NCI-H146 (cell line): Measurements from ENCODE around the gene CD27.
"Not testable (repeated sequence)": the region's sequence is repeated elsewhere in the genome, so short reads cannot be mapped to it uniquely, and the experiment has no call there.

ENCODE experiments used
- DNase-seq: peaks from one replicate; lab custom pipeline; 2025; lab: John Stamatoyannopoulos, UW

The CD27 gene

DNA sequence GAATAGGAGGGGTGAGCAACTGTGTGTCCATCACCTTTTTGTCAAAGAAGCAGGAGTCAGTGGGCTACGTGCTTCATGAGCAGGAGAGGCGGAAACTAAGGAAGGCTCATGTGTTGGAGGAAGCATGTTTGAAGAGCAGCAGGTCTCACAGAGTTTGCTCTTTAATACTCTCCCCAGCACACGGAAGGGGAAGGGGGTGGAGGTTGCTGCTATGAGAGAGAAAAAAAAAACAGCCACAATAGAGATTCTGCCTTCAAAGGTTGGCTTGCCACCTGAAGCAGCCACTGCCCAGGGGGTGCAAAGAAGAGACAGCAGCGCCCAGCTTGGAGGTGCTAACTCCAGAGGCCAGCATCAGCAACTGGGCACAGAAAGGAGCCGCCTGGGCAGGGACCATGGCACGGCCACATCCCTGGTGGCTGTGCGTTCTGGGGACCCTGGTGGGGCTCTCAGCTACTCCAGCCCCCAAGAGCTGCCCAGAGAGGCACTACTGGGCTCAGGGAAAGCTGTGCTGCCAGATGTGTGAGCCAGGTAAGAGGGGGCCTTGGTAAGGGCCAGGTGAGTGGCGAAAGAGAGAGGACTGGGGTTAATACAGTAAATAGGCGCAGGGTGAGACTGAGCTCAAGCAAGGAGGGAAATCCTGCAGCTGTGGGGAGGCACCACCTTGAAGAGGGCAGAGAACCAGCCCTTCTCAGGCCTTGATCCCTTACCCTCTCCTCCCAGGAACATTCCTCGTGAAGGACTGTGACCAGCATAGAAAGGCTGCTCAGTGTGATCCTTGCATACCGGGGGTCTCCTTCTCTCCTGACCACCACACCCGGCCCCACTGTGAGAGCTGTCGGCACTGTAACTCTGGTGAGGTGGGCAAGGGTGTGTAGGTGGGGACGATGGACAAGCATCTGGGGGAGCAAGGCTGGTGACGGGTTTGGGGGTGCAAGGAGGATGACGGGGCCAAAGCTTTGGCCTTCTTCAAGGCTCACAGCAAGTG lies at the start of gene CD27:
TSS of gene CD27 (plus strand) at position 252 of the 985 bp plus-strand sequence. CDS start at position 393, 141 bp downstream.
- DNase-seq = no peak

DNA sequence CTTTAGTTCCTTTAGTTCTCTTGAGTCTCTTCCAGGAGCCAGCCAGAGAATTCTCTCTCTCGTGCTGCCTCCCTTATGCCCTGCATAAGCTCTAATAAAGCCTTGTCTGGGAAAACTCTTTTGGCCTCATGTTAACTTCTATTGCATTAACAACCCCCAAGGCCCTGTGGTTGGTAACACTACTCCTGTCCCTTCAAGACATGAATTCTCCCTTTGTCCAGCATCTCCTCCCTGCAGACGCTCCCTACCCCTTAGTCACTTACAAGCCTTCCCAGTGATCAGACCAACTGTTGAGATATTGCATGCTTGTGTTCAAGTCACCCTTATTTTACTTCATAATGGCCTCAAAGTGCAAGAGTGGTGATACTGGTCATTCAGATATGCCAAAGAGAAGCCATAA lies 48.7 kb upstream of the CD27 start:
- no peak for DNase-seq

DNA sequence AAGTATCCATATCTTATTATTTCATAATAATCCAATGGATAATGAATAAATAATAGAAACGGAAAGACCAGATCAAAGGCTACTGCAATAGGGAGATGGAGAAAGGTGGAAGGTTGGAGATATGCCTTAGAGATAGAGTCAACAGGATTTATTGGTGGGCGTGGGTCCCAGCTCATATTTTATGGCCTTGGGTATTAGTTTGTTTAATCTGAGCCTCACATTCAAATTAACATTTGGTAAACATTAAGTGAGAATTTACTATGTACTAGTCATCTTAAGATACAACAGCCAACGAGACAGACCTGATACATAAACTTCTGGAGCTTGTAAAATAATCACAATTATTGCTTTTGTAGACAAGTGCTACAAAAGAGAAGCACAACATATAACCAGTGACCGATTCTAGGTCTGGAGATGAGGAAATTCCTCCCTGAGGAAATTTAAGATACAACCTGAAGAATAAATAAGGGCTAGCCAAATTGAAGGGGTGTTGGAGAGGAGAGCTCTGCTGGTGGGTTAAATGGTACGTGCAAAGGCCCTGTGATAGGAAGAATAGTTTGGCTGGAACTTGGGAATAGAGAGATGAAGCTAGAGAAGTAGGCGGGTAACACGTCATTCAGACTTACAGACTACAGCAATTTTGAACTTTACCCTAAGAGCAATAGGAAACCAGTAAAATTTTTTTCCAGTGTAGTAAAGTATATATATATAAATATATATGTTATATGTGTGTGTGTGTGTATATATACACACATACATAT lies 44.7 kb upstream of the CD27 start:
- no peak for DNase-seq

DNA sequence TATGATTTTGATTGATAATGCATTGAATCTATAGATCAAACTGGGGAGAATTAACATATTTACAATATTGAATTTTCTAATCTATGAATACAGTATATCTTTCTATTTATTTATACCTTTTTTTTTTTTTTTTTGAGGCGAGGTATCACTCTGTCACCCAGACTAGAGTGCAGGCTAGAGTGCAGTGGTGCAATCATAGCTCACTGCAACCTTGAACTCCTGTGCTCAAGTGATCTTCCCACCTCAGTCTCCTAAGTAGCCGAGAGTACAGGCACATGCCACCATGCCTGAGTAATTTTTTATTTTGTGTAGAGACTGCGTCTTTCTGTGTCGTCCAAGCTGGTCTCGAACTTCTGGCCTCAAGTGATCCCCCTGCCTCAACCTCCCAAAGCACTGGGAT lies 40.4 kb upstream of the CD27 start:
- no peak for DNase-seq

DNA sequence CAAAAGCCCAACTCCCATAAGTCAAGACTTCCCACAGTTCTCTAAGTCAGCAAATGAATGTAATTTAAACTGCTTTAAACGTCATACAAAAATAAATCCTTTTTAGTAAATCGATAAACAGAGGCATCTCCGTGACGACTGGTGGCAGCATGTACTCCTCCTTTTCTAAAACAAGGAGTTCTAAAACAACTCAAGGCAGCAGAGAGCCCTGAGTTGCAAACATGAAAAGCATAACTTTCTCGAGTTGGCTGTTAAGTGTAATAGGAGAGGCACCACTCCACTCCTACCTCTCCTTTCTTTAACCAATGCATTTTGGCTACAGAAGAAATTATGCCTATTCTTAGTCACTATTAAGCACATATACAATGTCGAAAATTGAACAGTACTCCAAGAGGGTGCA lies 38.8 kb upstream of the CD27 start:
- DNase-seq = no peak

DNA sequence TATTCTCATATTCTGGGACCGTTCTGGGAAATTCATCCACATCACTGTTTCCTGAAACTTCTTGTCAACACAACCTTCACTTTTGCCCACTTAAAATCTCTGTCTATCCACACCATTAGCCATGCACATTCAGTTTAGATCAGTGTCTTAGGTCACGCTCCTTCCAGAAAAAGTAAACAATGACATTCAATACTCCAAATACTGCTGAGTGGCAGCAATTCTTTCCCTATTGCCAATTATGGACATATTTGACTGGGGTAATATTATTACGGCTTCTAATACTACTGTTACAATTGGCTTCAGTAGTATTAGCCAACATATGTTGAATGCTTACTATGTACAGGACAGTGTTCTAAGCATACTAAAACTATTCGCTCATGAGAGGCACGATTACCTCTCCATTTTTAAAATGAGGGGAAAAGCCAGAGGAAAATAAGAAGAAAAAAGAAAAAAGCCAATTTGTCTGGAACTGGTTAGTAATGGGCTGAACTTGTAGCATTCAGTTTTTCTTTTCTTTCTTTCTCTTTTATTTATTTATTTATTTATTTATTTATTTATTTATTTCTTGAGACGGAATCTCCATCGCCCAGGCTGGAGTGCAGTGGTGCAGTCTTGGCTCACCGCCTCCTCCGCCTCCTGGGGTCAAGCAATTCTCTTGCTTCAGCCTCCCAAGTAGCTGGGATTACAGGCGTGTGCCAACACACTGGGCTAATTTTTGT lies 37.4 kb upstream of the CD27 start:
- DNase-seq = no peak

DNA sequence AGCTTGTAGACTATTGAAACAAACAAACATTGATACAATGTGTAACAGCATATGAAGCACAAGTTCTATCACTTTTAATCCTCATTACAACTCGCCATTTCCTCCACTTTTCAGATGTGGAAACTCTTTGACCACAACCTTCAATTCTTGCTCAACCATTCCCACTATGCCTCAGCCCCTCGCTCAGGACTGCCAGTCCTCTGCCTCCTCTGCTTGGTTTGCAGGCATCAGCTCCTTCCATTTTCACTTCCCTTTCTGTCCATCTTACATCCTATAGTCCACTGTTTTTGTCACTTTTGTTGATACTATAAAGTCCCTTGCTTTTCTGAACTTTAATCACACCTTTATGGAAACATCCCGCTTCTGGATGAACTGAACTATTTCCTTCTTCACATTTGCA lies 28.2 kb upstream of the CD27 start:
- DNase-seq = no peak

DNA sequence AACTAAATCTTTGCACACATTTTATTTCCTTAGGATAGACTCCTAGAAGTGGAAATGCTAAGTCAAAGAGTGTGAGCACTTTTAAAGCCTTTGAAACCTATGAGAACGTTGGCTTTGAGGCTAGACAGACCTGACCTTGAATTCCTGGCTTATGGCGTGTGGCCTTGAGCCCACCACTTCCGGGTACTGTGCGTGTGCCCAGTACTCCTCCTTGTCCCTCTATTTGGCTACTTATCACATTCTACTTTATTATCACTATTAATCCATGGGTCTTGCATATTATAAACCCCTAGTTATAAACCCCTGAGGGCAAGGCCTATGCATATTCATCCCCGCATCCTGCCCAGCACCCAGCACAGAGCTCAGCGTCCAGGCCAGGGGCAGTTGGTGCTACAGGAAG lies 26.0 kb upstream of the CD27 start:
- DNase-seq = no peak

DNA sequence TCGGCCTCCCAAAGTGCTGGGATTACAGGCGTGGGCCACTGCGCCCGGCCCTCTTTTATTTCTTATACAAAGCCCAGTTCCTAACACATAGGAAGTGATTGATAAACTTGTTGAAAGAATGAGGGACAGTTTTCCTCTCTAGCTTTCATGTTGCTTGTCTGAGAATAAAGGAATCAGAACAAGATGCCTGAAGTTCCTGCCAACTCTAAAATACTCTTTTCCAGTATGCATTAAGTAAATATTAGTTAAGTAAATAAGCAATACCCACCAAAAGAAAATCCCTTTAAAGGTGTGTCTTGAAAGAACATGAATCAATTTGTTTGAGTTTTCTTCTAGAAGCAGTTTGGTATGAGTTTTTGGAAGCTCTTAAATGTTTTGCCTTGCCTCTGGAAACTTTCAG lies 24.4 kb upstream of the CD27 start:
- DNase-seq = no peak

DNA sequence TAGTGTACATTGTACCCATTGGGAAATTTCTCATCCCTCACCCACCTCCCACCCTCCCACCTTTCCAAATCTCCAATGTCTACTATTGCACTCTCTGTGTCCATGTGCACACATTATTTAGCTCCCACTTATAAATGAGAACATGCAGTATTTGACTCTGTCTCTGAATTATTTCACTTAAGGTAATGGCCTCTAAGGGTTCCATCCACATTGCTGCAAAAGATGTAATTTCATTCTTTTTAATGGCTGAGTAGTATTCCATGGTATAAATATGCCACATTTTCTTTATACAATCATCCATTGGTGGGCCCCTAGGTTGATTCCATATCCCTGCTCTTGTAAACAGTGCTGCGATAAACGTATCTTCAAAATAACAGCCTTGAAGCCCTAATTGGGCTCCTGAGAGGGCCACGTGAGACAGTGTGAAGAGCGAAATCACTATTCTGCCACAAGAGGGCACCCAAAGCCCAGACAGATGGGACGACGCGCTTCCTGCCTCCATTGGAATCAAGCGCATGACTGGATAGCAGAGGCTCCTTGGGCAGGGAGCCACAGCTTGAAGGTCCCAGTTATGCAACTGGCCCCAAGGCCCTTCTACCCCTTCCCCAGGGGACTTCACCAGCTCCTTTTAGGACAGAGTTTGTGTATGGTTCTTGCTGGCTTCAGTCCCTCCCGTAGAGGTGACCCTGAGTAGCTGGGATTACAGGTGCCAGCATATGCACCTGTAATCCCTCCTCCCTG lies 21.3 kb upstream of the CD27 start:
- DNase-seq = peak; percentile 95

DNA sequence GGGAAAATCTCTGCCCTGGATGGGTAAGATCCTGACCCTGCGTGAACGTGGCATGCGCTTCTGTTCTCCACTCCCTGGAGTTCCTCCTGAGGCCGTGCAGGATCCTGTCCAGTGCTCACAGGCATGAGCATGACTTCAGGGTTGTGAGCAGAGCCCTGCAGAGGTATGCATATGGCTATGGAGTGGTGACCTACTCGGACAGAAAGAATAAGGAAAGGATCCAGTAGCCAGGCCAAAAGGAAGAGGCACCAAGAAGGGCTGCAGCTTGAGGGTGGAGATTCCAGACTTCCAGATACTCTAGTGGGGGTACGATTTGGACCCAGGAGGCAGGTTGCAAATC lies 20.8 kb upstream of the CD27 start:
- DNase-seq = no peak

DNA sequence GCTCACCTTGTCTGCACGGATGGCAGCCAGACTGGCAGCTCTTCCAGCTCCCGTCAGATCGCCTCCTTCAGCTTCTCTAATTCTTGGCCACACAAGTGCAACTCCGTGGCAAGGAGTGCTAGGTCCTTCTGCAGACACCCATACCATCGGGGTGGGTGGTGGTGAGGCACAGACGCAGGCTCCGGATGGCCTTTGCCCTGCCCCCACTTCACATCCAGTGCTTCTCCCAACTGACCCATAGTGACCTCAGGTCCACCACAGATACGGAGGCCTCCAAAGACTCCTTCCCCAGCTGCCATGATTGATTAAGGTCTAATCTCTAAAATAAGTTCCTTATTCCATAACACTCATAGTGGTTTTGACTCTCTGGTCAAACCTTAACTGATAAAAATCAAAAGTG lies 19.9 kb upstream of the CD27 start:
- DNase-seq = no peak

DNA sequence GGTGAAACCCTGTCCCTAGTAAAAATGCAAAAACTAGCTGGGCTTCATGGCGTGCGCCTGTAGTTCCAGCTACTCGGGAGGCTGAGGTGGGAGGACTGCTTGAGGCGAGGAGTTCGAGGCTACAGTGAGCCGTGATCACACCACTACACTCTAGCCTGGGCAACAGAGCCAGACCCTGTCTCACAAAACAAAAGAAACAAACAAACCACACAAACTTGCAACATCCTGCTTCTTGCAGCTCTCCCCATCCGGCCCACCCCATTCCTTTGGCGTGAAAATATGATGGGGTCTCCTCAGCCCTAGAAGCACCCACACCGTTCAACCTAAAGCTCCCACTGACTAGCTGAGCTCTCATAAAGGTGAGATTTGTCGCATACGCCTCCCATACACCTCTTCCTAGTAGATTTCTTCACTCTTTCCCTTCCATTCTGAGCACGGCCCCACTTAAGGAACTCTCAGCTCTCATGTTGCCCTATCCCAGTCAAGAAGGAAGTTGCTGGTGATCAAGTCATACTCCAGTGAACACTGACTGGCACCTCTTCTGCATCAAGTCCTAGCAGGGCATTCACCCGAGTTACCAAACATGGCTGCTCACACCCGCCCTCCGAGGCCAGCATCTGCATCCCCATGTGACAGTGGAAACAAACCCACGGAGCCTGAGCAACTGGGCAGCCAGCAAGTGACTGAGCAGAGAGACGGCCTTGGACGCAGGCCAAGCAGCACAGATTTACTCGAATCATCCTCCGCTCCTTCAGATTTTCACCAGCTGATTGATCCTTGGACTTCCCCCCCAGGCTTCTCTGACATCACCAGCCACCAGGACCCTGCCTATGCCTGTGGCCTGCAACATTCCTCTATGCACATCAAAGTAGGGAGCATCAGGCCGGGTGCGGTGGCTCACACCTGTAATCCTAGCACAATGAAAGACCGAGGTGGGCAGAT lies 18.9 kb upstream of the CD27 start:
- DNase-seq = no peak

DNA sequence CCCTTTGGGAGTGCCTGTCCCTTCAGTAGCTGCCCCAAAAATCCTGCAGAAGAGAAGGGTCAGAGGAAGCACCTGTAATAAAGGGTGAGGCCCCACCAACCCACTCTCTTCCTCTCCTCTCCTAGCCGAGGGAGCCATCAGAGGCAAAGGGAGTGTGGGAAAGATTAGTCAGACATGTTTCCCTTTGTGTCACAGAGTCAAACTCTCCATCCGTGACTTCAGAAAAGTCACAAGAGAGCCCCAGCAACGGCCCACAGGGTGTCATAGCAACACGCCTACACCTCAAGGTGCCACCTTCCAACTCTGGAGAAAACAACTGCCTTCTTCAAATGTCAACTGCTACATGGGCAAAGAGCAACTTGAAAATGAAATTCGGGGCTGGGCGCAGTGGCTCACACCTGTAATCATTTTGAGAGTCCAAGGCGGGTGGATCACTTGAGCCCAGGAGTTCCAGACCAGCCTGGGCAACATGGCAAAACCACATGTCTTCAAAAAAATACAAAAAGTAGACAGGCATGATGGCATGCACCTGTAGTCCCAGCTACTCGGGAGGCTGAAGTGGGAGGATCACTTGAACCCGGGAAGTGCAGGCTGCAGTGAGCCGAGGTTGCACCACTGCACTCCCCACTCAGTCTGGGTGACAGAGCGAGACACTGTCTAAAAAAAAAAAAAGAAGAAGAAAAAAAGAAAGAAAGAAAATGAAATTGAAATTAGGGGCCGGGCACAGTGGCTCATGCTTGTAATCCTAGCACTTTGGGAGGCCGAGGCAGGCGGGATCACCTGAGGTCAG lies 17.7 kb upstream of the CD27 start:
- no peak for DNase-seq

DNA sequence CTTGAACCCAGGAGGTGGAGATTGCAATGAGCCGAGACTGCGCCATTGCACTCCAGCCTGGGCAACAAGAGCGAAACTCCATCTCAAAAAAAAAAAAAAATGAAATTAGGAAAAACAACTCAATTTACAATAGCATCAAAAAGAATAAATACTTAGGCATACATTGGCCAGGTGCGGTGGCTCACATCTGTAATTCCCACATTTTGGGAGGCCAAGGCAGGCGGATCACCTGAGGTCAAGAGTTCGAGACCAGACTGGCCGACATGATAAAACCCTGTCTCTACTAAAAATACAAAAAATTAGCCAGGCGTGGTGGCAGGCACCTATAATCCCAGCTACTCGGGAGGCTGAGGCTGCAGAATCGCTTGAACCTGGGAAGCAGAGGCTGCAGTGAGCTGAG lies 17.0 kb upstream of the CD27 start:
- not testable (repeated sequence) for DNase-seq

DNA sequence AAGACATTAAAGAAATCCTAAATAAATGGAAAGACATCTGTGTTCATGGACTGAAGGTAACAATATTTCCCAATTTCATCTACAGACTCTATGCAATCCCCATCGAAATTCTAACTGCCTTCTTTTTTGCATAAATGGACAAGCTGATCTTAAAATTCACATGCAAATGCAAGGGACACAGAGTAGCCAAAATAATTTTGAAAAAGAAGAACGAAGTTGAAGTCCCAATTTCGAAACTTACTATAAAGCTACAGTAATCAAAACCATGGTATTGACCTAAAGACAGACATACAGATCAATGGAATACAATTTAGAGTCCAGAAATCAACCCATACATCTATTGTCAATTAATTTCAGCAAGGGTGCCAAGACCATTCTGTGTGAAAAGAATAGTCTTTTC lies 16.4 kb upstream of the CD27 start:
- no peak for DNase-seq

DNA sequence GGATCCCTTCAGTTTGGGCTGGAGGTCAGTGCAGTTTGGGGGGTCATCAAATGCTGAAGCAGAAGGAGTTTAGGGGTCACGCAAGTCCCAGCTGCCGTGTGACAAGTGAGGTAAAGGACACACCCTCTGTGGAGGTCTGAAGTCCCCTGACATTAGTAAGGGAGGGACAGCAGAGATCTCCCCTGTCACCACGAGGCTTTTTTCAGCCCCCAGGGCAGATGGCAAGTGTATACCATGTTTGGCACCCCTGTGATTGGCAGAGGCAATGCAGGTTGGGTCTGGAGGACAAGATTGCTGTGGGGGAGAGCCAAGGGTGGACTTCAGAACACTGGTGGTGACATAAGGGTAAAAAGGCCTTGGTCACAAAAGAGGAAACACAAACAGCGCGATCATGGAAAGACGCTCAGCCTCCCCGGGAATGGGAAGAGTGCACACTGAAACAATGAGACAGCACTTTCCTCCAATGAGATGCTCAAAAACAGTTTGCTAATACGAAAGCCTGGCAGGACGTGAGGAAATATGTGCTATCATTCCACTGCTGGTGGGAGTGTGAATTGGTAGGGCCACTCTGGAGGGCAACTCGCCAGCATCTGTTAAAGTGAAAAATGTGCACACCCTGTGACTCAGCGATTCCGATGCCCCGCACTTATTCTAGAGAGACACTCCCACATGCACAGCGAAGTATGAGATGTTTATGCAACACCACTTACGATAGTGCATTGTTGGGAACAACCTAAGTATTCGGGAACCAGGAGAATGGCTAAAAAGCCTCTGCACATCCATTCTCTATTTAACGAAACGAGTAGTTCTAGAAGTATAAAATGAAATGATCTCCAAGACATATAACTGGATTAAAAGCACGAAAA lies 14.4 kb upstream of the CD27 start:
- DNase-seq = peak; percentile 59

DNA sequence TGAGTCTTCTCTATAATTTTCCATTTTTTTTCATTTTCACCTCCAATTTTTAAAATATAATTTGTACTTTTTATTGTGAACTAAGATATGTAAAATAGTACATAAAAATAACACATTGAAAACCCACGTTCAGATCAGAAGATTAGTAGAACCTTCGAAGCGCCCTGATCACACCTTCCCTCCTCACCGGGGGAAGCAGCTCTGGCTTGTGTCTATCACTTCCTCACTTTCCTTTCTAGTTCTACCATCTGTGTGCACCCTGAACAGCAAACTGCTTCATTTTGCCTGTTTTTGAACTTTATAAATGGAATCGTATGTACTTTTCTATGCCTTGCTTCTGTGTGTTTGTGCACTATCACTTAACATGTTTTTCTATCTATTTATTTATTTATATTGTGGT lies 11.8 kb upstream of the CD27 start:
- no peak for DNase-seq
